GM23338 (cell line): ENCODE results near the gene NKX2-2. TPM values are rescaled to one million over a fixed set of nuclear protein-coding genes. Genes with fewer than 3 reads are reported as not detected.

ENCODE experiments used
- ATAC-seq: fragments of 200-7000 bp; cut with Tn5 transposase; 3 replicates; pipeline ENCODE4 v1.9.1; 2020
- DNase-seq: peaks from one replicate; pipeline ENCODE4 v3.0.0-alpha.2; 2015; ENCODE audit warnings: low spot score
- H2AFZ ChIP-seq: fragments of 200-600 bp; sonication (generic); 2 replicates; pipeline ENCODE4 v1.8.0; 2016; ENCODE audit warnings: antibody characterized with exemption, mild to moderate bottlenecking, moderate library complexity
- H3F3A ChIP-seq: fragments of 200-600 bp; sonication (generic); replicated peaks from 2 replicates; pipeline ENCODE4 v1.8.0; 2017; ENCODE audit warnings: antibody characterized with exemption, mixed run types, low read depth
- H3K27ac ChIP-seq: fragments of 200-600 bp; sonication (generic); 2 replicates; pipeline ENCODE4 v1.6.1; 2016; ENCODE audit warnings: low read depth
- H3K27me3 ChIP-seq: fragments of 200-600 bp; sonication (generic); 2 replicates; pipeline ENCODE4 v1.8.0; 2016; ENCODE audit warnings: mild to moderate bottlenecking, mixed run types, moderate library complexity; ENCODE audit not compliant: insufficient read depth
- H3K36me3 ChIP-seq: fragments of 200-600 bp; sonication (generic); 2 replicates; pipeline ENCODE4 v1.8.0; 2016; ENCODE audit warnings: mild to moderate bottlenecking; ENCODE audit not compliant: insufficient read depth
- H3K4me1 ChIP-seq: fragments of 200-600 bp; sonication (generic); 2 replicates; pipeline ENCODE4 v1.8.0; 2016; ENCODE audit warnings: mild to moderate bottlenecking, moderate library complexity; ENCODE audit not compliant: insufficient read depth
- H3K4me2 ChIP-seq: fragments of 200-600 bp; sonication (generic); 2 replicates; pipeline ENCODE4 v1.7.1; 2017; ENCODE audit warnings: mixed run types
- H3K4me3 ChIP-seq: fragments of 200-600 bp; sonication (generic); 2 replicates; pipeline ENCODE4 v1.6.1; 2016; ENCODE audit warnings: mixed run types
- H3K79me2 ChIP-seq: fragments of 200-600 bp; sonication (generic); replicated peaks from 2 replicates; pipeline ENCODE4 v1.8.0; 2017; ENCODE audit warnings: mild to moderate bottlenecking; ENCODE audit not compliant: insufficient read depth
- H3K9me2 ChIP-seq: fragments of 200-600 bp; sonication (generic); 2 replicates; pipeline ENCODE4 v1.8.0; 2017; ENCODE audit not compliant: insufficient read depth
- H4K20me1 ChIP-seq: fragments of 200-600 bp; sonication (generic); replicated peaks from 2 replicates; pipeline ENCODE4 v1.8.0; 2017; ENCODE audit warnings: mild to moderate bottlenecking; ENCODE audit not compliant: insufficient read depth
- H3K27ac Mint-ChIP-seq: 2 replicates; pipeline ENCODE4 v1.8.0; 2020; ENCODE audit warnings: inconsistent platforms, mild to moderate bottlenecking, moderate library complexity, mixed read lengths
- H3K27me3 Mint-ChIP-seq: 3 replicates; pipeline ENCODE4 v1.8.0; 2022; ENCODE audit warnings: low read depth, mild to moderate bottlenecking, moderate library complexity, mixed read lengths, inconsistent platforms; ENCODE audit not compliant: insufficient read depth, poor library complexity
- H3K36me3 Mint-ChIP-seq: 3 replicates; pipeline ENCODE4 v1.8.0; 2021; ENCODE audit warnings: low read depth, mild to moderate bottlenecking, inconsistent platforms, moderate library complexity, mixed read lengths
- H3K4me1 Mint-ChIP-seq: 3 replicates; pipeline ENCODE4 v1.8.0; 2020; ENCODE audit warnings: mild to moderate bottlenecking, inconsistent platforms, mixed read lengths
- H3K4me3 Mint-ChIP-seq: 3 replicates; pipeline ENCODE4 v1.8.0; 2021; ENCODE audit warnings: moderate library complexity, mild to moderate bottlenecking, inconsistent platforms, mixed read lengths
- H3K9me3 Mint-ChIP-seq: 3 replicates; pipeline ENCODE4 v1.8.0; 2020; ENCODE audit warnings: moderate library complexity, mild to moderate bottlenecking, inconsistent platforms, mixed read lengths
- CREB1 ChIP-seq: fragments of 250-450 bp; sonication (Bioruptor Pico); IDR thresholded peaks from 2 replicates; pipeline ENCODE4 v1.5.0; 2020; ENCODE audit warnings: low read depth, mild to moderate bottlenecking, moderate library complexity
- ETS1 ChIP-seq: IDR thresholded peaks from 2 replicates; pipeline ENCODE4 v1.6.1; 2016; ENCODE audit warnings: antibody characterized with exemption
- EZH2 ChIP-seq: fragments of 200-600 bp; sonication (generic); IDR thresholded peaks from one replicate; pipeline ENCODE4 v1.8.0; 2017; ENCODE audit warnings: antibody characterized with exemption, mild to moderate bottlenecking, low read depth; ENCODE audit not compliant: unreplicated experiment
- EZH2phosphoT487 ChIP-seq: fragments of 200-600 bp; sonication (generic); IDR thresholded peaks from one replicate; pipeline ENCODE4 v1.8.1; 2018; ENCODE audit warnings: antibody characterized with exemption; ENCODE audit not compliant: unreplicated experiment
- JUNB ChIP-seq: IDR thresholded peaks from one replicate; pipeline ENCODE4 v1.6.1; 2016; ENCODE audit warnings: antibody characterized with exemption; ENCODE audit not compliant: unreplicated experiment
- NANOG ChIP-seq: IDR thresholded peaks from 2 replicates; pipeline ENCODE4 v1.6.1; 2016; ENCODE audit warnings: antibody characterized with exemption, borderline replicate concordance
- POLR2AphosphoS5 ChIP-seq: IDR thresholded peaks from 2 replicates; pipeline ENCODE4 v1.6.1; 2016; ENCODE audit warnings: antibody characterized with exemption, low read depth
- STAT1 ChIP-seq: IDR thresholded peaks from one replicate; pipeline ENCODE4 v1.6.1; 2016; ENCODE audit warnings: antibody characterized with exemption; ENCODE audit not compliant: unreplicated experiment
- ZNF114 ChIP-seq: fragments of 250-450 bp; sonication (Bioruptor Pico); IDR thresholded peaks from 2 replicates; pipeline ENCODE4 v1.5.0; 2020; ENCODE audit warnings: mild to moderate bottlenecking, moderate library complexity
- ZNF331 ChIP-seq: fragments of 250-450 bp; sonication (Bioruptor Pico); IDR thresholded peaks from 2 replicates; pipeline ENCODE4 v1.5.0; 2020; ENCODE audit warnings: low read depth, mild to moderate bottlenecking, moderate library complexity
- polyA plus RNA-seq: library from polyadenylated mRNA; unstranded; fragments of >200 nt; fragmentation: Nextera tagmentation; extraction: Ambion mirVana; gene quantifications from 2 replicates; pipeline ENCODE4 v1.2.1, GENCODE V29; 2016
- total RNA-seq: library from RNA; depleted of rRNA; stranded (reverse); fragments of >200 nt; shearing (Covaris generic); gene quantifications from 2 replicates; pipeline ENCODE4 v1.2.3, GENCODE V29; 2014
- TF ChIP-seq, protein P1 (sequence below): IDR thresholded peaks from one replicate; pipeline ENCODE4 v1.6.1; 2018; ENCODE audit warnings: antibody characterized with exemption; ENCODE audit not compliant: unreplicated experiment
- TF ChIP-seq, protein P2 (sequence below), 2 experiments: fragments of 200-600 bp in 1 of 2; sonication (generic) in 1 of 2; conservative IDR thresholded peaks; 2 replicates each; pipeline versions ENCODE4 v1.5.1 to v1.6.1; 2016 to 2017; ENCODE audit warnings: antibody characterized with exemption in 2 of 2, low read depth in 2 of 2, mild to moderate bottlenecking in 2 of 2, moderate library complexity in 1 of 2

The NKX2-2 gene
- total and polyA plus RNA-seq, 2 experiments from 2014 or later = not detected

- Mint-ChIP-seq H3K4me1 (no peaks in the 10 kb centered on the region), H3K36me3 (no peaks in the 10 kb centered on the region), H3K27ac (no peak overlapping the region), H3K9me3 (no peaks in the 10 kb centered on the region; the same call in 1 of the 3 replicates), H3K27me3 (no peaks in the 10 kb centered on the region), H3K4me3 (no peak overlapping the region)
- Histone ChIP-seq H2AFZ (0 out of 2 replicates have a peak overlapping the region, but pooled peaks have one; percentile 52), H3K27me3 (no peaks in the 10 kb centered on the region), H3K27ac (no peak overlapping the region), H3K79me2 (no peaks in the 10 kb centered on the region), H3K36me3 (no peaks in the 10 kb centered on the region), H3K4me2 (no peak overlapping the region), H3K4me1 (no peaks in the 10 kb centered on the region), H4K20me1 (no peaks in the 10 kb centered on the region), H3K4me3 (no peak overlapping the region), H3F3A (no peaks in the 10 kb centered on the region), H3K9me2 (peaks cover 10% of the 10 kb centered on the region)
- no peak for DNase-seq
- TF ChIP-seq, protein P1, sequence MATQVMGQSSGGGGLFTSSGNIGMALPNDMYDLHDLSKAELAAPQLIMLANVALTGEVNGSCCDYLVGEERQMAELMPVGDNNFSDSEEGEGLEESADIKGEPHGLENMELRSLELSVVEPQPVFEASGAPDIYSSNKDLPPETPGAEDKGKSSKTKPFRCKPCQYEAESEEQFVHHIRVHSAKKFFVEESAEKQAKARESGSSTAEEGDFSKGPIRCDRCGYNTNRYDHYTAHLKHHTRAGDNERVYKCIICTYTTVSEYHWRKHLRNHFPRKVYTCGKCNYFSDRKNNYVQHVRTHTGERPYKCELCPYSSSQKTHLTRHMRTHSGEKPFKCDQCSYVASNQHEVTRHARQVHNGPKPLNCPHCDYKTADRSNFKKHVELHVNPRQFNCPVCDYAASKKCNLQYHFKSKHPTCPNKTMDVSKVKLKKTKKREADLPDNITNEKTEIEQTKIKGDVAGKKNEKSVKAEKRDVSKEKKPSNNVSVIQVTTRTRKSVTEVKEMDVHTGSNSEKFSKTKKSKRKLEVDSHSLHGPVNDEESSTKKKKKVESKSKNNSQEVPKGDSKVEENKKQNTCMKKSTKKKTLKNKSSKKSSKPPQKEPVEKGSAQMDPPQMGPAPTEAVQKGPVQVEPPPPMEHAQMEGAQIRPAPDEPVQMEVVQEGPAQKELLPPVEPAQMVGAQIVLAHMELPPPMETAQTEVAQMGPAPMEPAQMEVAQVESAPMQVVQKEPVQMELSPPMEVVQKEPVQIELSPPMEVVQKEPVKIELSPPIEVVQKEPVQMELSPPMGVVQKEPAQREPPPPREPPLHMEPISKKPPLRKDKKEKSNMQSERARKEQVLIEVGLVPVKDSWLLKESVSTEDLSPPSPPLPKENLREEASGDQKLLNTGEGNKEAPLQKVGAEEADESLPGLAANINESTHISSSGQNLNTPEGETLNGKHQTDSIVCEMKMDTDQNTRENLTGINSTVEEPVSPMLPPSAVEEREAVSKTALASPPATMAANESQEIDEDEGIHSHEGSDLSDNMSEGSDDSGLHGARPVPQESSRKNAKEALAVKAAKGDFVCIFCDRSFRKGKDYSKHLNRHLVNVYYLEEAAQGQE = no peak
- TF ChIP-seq STAT1 (no peak), NANOG (no peak), EZH2phosphoT487 (no peak), JUNB (no peak)
- no peak for ATAC-seq
Measured at GRCh38 chr20:21548390-21549035, 34.6 kb upstream of the NKX2-2 start.

- H3K4me1 ChIP-seq = no peaks in the 10 kb centered on the region
- no peaks in the 10 kb centered on the region for H3K27me3 ChIP-seq
- H3K27ac Mint-ChIP-seq = no peak overlapping the region
- no peaks in the 10 kb centered on the region; the same call in 1 of the 3 replicates for H3K9me3 Mint-ChIP-seq
- H3K4me3 ChIP-seq = no peak overlapping the region
- H3K36me3 Mint-ChIP-seq = no peaks in the 10 kb centered on the region
- DNase-seq = no peak
- H3K4me3 Mint-ChIP-seq = no peak overlapping the region
- no peaks in the 10 kb centered on the region for H3K36me3 ChIP-seq
- H3K27ac ChIP-seq = no peak overlapping the region
- H3K27me3 Mint-ChIP-seq = no peaks in the 10 kb centered on the region
- H4K20me1 ChIP-seq = no peaks in the 10 kb centered on the region
- peaks cover 10% of the 10 kb centered on the region for H3K9me2 ChIP-seq
- no peak for ATAC-seq
- H2AFZ ChIP-seq = peak overlapping the region; percentile 72; the same call in 1 of the 2 replicates
- no peaks in the 10 kb centered on the region for H3K4me1 Mint-ChIP-seq
- no peaks in the 10 kb centered on the region for H3K79me2 ChIP-seq
- H3K4me2 ChIP-seq = no peak overlapping the region
- no peaks in the 10 kb centered on the region for H3F3A ChIP-seq
- TF ChIP-seq STAT1 (no peak), NANOG (no peak), ZNF331 (CRISPR knock-in tag) (no peak), POLR2AphosphoS5 (no peak), CREB1 (CRISPR knock-in tag) (no peak), ZNF114 (CRISPR knock-in tag) (no peak), EZH2phosphoT487 (no peak), EZH2 (no peak), JUNB (no peak), ETS1 (no peak)
- TF ChIP-seq, protein P2, sequence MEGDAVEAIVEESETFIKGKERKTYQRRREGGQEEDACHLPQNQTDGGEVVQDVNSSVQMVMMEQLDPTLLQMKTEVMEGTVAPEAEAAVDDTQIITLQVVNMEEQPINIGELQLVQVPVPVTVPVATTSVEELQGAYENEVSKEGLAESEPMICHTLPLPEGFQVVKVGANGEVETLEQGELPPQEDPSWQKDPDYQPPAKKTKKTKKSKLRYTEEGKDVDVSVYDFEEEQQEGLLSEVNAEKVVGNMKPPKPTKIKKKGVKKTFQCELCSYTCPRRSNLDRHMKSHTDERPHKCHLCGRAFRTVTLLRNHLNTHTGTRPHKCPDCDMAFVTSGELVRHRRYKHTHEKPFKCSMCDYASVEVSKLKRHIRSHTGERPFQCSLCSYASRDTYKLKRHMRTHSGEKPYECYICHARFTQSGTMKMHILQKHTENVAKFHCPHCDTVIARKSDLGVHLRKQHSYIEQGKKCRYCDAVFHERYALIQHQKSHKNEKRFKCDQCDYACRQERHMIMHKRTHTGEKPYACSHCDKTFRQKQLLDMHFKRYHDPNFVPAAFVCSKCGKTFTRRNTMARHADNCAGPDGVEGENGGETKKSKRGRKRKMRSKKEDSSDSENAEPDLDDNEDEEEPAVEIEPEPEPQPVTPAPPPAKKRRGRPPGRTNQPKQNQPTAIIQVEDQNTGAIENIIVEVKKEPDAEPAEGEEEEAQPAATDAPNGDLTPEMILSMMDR (conservative IDR thresholded peaks at IDR 0.05; ENCODE audit: low read depth in 2 of 2) = no peak
- TF ChIP-seq, protein P1 = no peak
Measured at GRCh38 chr20:21546355-21546754, 32.5 kb upstream of the NKX2-2 start.
